Tibial nerve (tissue), 4 donors: ENCODE measurements around the gene HOXA5.
A peak's percentile ranks its signal among the peaks of the same experiment; 100 is the strongest.

Source experiments
- EP300 ChIP-seq, 2 donors: sonication (generic); formaldehyde crosslinking; IDR thresholded peaks; one replicate each; pipeline ENCODE4 v1.6.1; 2017; ENCODE audit warnings: antibody characterized with exemption in 2 of 2, mild to moderate bottlenecking in 1 of 2
- POLR2A ChIP-seq, 2 donors: fragments of 450-650 bp; IDR thresholded peaks; one replicate each; pipeline ENCODE4 v1.6.1; 2017; ENCODE audit warnings: antibody characterized with exemption in 2 of 2, mild to moderate bottlenecking in 2 of 2, moderate library complexity in 2 of 2
- TF ChIP-seq, protein P1 (sequence below), 5 experiments: fragments of 200-600 bp in 3 of 5; fragments of 450-650 bp in 2 of 5; sonication (generic) in 3 of 5; IDR thresholded peaks; one replicate each; pipeline ENCODE4 v1.5.1; 2016 to 2019; ENCODE audit warnings: antibody characterized with exemption in 5 of 5, mild to moderate bottlenecking in 3 of 5, moderate library complexity in 2 of 5

DNA sequence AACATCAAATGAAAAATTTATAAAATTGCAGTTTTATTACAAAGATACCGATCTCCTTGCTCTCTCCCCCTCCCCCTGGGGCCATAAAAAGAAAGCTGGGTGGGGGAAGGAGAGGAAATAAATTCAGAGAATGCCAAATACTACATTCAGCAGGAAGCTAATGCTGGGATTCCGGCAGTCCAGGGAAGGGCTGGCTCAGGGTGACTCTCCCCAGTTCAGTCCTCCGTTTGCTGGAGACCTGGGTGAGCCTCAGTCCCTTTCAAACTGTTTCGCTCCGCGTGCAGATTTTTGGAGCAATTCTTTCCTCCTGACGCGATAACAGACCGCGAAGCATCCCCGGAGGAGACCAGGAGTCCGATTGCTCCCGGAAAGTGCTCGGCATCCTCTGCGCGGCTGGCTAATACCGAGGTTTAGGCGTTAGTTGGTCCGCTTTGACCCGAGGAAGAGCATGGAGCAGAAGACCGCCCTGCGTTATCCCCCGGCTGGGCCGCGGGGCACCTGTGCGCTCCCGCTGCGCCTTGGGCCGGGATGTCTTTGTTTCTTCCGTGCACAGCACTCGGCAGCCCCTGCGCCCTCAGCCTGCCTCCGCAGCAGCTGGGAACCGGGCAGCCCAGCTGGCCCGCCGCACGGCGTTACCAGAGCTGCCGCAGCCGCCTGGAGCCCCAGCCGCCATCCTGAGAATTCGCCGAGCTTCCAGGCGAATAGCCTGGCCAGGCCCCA, 37.1 kb downstream of the HOXA5 start:
- TF ChIP-seq, protein P1, sequence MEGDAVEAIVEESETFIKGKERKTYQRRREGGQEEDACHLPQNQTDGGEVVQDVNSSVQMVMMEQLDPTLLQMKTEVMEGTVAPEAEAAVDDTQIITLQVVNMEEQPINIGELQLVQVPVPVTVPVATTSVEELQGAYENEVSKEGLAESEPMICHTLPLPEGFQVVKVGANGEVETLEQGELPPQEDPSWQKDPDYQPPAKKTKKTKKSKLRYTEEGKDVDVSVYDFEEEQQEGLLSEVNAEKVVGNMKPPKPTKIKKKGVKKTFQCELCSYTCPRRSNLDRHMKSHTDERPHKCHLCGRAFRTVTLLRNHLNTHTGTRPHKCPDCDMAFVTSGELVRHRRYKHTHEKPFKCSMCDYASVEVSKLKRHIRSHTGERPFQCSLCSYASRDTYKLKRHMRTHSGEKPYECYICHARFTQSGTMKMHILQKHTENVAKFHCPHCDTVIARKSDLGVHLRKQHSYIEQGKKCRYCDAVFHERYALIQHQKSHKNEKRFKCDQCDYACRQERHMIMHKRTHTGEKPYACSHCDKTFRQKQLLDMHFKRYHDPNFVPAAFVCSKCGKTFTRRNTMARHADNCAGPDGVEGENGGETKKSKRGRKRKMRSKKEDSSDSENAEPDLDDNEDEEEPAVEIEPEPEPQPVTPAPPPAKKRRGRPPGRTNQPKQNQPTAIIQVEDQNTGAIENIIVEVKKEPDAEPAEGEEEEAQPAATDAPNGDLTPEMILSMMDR (IDR thresholded peaks at IDR 0.05), result no peak
- no peak for TF ChIP-seq POLR2A (IDR thresholded peaks at IDR 0.05)
- peak in 1 of 2 donors; percentile 30 for TF ChIP-seq EP300 (IDR thresholded peaks at IDR 0.05)
